Natural killer cell (primary cell): ENCODE measurements around the gene LENG9. TPM values are rescaled to one million over a fixed set of nuclear protein-coding genes. Genes with fewer than 3 reads are reported as not detected.
A peak's percentile ranks its signal among the peaks of the same experiment; 100 is the strongest.

Experiments
- ATAC-seq, 3 donors: fragments of 150-1000 bp in 2 of 3; fragments of 200-7000 bp in 1 of 3; cut with Tn5 transposase; 1 replicate in 1 of 3; 2 replicates in 2 of 3; pipeline ENCODE4 v1.10.0; 2021; ENCODE audit warnings: mild to moderate bottlenecking in 2 of 3, moderate library complexity in 2 of 3
- DNase-seq, 2 donors: peaks; one replicate each; pipeline versions ENCODE4 v3.0.0 to v3.0.0-alpha.2; 2013 to 2021; ENCODE audit warnings: mixed read lengths in 1 of 2
- H3K27ac ChIP-seq: one replicate; pipeline ENCODE4 v1.5.1; 2013; ENCODE audit warnings: mild to moderate bottlenecking, low read length
- H3K27me3 ChIP-seq: one replicate; pipeline ENCODE4 v1.6.1; 2013; ENCODE audit warnings: low read length; ENCODE audit not compliant: control insufficient read depth, insufficient read depth
- H3K36me3 ChIP-seq: one replicate; pipeline ENCODE4 v1.6.1; 2013; ENCODE audit warnings: low read length; ENCODE audit not compliant: control insufficient read depth, insufficient read depth
- H3K4me1 ChIP-seq: one replicate; pipeline ENCODE4 v1.6.1; 2013; ENCODE audit warnings: low read length; ENCODE audit not compliant: control insufficient read depth, insufficient read depth
- H3K4me3 ChIP-seq: one replicate; pipeline ENCODE4 v1.5.1; 2013; ENCODE audit warnings: low read length
- H3K9me3 ChIP-seq: one replicate; pipeline ENCODE4 v1.6.1; 2013; ENCODE audit warnings: low read length; ENCODE audit not compliant: control insufficient read depth, insufficient read depth
- H3K27ac Mint-ChIP-seq, 2 donors: one replicate each; pipeline ENCODE4 v1.8.0; 2022; ENCODE audit warnings: mild to moderate bottlenecking in 2 of 2, mixed read lengths in 2 of 2, moderate library complexity in 1 of 2
- H3K27me3 Mint-ChIP-seq, 2 donors: one replicate each; pipeline ENCODE4 v1.8.0; 2022; ENCODE audit warnings: low read depth in 2 of 2, mixed read lengths in 2 of 2
- H3K36me3 Mint-ChIP-seq: one replicate; pipeline ENCODE4 v1.8.0; 2022; ENCODE audit warnings: mixed read lengths
- H3K4me1 Mint-ChIP-seq, 2 donors: one replicate each; pipeline ENCODE4 v1.8.0; 2022; ENCODE audit warnings: mixed read lengths in 2 of 2
- H3K4me3 Mint-ChIP-seq: one replicate; pipeline ENCODE4 v1.8.0; 2022; ENCODE audit warnings: mild to moderate bottlenecking, moderate library complexity, mixed read lengths
- H3K9me3 Mint-ChIP-seq, 2 donors: one replicate each; pipeline ENCODE4 v1.8.0; 2022; ENCODE audit warnings: mixed read lengths in 2 of 2
- WGBS: methylation state at CpG from one replicate; pipeline ENCODE4 v1.1.7; 2013; ENCODE audit warnings: missing lambda C conversion rate; ENCODE audit not compliant: insufficient coverage; 5-methylcytosine and 5-hydroxymethylcytosine counted together
- intact Hi-C: fragments of 100-400 bp; cut with micrococcal nuclease; formaldehyde crosslinking; loops from one replicate; pipeline ENCODE4 v1.14.2; 2022
- total RNA-seq, 4 donors: library from RNA; stranded (reverse); fragments of 120-200 nt in 1 of 4; gene quantifications; one replicate each; pipeline versions ENCODE4 v1.2.3 to v1.2.4, GENCODE V29; 2013 to 2022
- TF ChIP-seq, protein P1 (sequence below): fragments of 200-600 bp; IDR thresholded peaks from one replicate; pipeline ENCODE4 v1.8.0; 2022; ENCODE audit warnings: antibody characterized with exemption

LENG9 gene
- total RNA-seq, 3 donors from 2014 or later (not counting 1 experiment from before 2014, with no cell fraction given), result 3.2 to 5.6 (median 4.3) TPM

DNA sequence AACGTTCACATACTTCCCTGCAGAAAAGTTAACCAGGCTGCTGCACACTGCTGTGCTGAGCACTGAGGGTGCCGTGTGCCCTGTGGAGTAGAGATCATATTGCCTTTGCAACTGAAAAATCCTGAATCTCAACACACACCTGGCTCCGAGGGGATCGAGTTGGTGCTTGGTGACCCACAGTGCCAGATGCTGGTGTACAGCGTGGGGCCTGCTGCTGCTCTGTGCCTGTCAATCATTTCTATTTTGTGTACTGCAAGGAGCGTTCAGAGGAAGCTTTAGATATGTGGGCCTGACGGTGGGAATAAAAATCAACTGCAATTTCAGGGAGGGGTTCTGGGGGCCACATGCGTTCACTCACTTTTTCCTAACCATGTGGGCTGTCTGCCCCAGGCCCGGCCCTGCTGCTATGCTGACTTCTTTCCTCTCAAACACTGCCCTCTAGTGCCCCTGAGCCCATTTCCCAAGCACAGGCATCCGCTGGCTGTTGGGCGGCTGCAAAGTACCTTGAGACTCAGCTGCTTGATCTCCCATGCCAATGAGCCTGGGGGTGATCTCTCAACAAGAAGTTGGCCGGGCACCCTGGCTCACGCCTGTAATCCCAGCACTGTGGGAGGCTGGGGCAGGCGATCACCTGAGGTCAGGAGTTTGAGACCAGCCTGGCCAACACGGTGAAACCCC, 24.3 kb downstream of the LENG9 start:
- no peak for DNase-seq
- H3K27me3 ChIP-seq, result no peaks in the 10 kb centered on the region
- ATAC-seq, result no peak
- Mint-ChIP-seq H3K9me3 (no peaks in the 10 kb centered on the region), H3K27me3 (no peaks in the 10 kb centered on the region), H3K4me1 (peaks cover 0 to 18% of the 10 kb centered on the region in 2 donors), H3K27ac (no peak overlapping the region), H3K4me3 (no peak overlapping the region), H3K36me3 (no peaks in the 10 kb centered on the region)
- H3K4me1 ChIP-seq, result peaks cover 11% of the 10 kb centered on the region
- H3K9me3 ChIP-seq, result no peaks in the 10 kb centered on the region
- 89% methylated on average over 15 of the region's 15 CpGs for WGBS
- no peak overlapping the region for H3K27ac ChIP-seq
- H3K36me3 ChIP-seq, result no peaks in the 10 kb centered on the region
- no peak overlapping the region for H3K4me3 ChIP-seq
- TF ChIP-seq, protein P1, sequence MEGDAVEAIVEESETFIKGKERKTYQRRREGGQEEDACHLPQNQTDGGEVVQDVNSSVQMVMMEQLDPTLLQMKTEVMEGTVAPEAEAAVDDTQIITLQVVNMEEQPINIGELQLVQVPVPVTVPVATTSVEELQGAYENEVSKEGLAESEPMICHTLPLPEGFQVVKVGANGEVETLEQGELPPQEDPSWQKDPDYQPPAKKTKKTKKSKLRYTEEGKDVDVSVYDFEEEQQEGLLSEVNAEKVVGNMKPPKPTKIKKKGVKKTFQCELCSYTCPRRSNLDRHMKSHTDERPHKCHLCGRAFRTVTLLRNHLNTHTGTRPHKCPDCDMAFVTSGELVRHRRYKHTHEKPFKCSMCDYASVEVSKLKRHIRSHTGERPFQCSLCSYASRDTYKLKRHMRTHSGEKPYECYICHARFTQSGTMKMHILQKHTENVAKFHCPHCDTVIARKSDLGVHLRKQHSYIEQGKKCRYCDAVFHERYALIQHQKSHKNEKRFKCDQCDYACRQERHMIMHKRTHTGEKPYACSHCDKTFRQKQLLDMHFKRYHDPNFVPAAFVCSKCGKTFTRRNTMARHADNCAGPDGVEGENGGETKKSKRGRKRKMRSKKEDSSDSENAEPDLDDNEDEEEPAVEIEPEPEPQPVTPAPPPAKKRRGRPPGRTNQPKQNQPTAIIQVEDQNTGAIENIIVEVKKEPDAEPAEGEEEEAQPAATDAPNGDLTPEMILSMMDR, result no peak
- intact Hi-C loops, result no loop called here

DNA sequence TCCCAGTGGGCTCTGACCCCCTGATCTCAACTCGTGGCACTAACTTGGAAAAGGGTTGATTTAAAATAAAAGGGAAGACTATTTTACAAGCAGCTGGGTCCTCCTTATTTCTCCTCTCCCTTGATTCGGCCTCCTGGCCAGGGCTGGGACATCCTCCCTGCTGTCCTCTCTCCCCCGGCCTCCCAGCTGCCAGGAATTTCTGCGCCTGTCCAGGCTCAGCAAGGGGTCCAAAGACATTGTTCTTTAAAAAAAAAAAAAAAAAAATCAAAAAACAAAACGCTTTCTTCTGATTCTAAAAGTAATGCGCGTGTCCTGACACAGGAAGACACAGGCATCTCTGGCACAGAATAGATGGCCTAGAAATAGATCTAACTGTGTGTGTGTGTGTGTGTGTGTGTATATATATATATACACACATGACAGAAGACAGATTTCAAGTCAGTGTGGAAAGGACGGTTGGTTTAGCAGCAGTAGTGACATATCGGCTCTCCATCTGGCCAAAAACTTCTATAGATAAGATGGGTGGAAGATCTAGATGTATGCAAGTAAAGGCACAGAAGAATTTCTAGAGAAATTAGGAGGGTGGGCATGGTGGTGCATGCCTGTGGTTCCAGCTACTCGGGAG, 26.8 kb downstream of the LENG9 start:
- 96% methylated on average over 7 of the region's 10 CpGs for WGBS

DNA sequence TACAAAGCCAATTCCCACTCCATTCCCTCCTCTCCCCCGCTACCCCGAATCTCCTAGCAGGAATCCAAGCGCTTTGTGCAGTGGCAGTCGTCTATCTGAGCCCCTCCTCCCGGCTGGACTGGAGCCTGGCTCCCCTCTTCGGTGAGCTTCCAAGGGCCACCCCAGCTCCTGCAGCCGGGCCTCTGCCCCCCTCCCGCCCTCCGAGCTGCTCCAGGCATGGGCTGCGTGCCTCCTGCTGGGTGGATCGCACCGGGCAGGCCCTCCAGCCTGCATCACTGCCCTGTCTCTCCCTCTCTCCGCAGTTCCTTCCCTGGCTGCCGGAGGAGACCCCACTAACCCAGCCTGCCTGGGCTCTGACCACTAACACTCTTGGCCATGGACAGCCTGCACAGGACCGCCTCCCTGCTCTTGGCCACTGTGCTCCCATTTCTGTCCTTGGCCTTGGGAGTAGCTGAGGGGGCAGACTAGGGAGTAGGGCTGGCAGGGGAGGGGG, 27.5 kb downstream of the LENG9 start:
- Mint-ChIP-seq H3K27ac (peak overlapping the region in 1 of 2 donors; percentile 57), H3K9me3 (no peaks in the 10 kb centered on the region)

More for the DNA sequence above, 26.8 kb downstream of the LENG9 start:
- no peaks in the 10 kb centered on the region for H3K36me3 Mint-ChIP-seq
- H3K27me3 Mint-ChIP-seq, result no peaks in the 10 kb centered on the region
- peaks cover 12% of the 10 kb centered on the region for H3K4me1 ChIP-seq
- no peaks in the 10 kb centered on the region for H3K9me3 Mint-ChIP-seq
- no peaks in the 10 kb centered on the region for H3K27me3 ChIP-seq
- peak overlapping the region in 1 of 2 donors; percentile 57 for H3K27ac Mint-ChIP-seq
- H3K4me3 ChIP-seq, result no peak overlapping the region
- H3K4me3 Mint-ChIP-seq, result no peak overlapping the region
- H3K27ac ChIP-seq, result no peak overlapping the region
- no peaks in the 10 kb centered on the region for H3K9me3 ChIP-seq
- DNase-seq, result no peak
- intact Hi-C loops, result no loop called here
- TF ChIP-seq, protein P1, result no peak
- peaks cover 0 to 23% of the 10 kb centered on the region in 2 donors for H3K4me1 Mint-ChIP-seq
- no peaks in the 10 kb centered on the region for H3K36me3 ChIP-seq
- no peak for ATAC-seq

More for the DNA sequence above, 27.5 kb downstream of the LENG9 start:
- Mint-ChIP-seq H3K4me1 (peaks cover 3 to 28% of the 10 kb centered on the region in 2 donors), H3K4me3 (no peak overlapping the region), H3K27me3 (peaks cover 0 to 4% of the 10 kb centered on the region in 2 donors), H3K36me3 (no peaks in the 10 kb centered on the region)
- H3K9me3 ChIP-seq, result no peaks in the 10 kb centered on the region
- 94% methylated on average over 15 of the region's 15 CpGs for WGBS
- TF ChIP-seq, protein P1, result no peak
- no peaks in the 10 kb centered on the region for H3K27me3 ChIP-seq
- no peak overlapping the region for H3K27ac ChIP-seq
- intact Hi-C loops, result no loop called here
- peaks cover 13% of the 10 kb centered on the region for H3K4me1 ChIP-seq
- H3K36me3 ChIP-seq, result no peaks in the 10 kb centered on the region
- ATAC-seq (no peak), DNase-seq (no peak)
- no peak overlapping the region for H3K4me3 ChIP-seq
